Nephron (organoid): ENCODE results near the gene CEP57.
"Not testable (repeated sequence)": the region's sequence is repeated elsewhere in the genome, so short reads cannot be mapped to it uniquely, and the experiment has no call there.

ENCODE experiments used
- H3K27ac Mint-ChIP-seq, 3 experiments: 2 replicates each; pipeline ENCODE4 v1.8.0; 2020; ENCODE audit warnings: mixed read lengths in 3 of 3, mild to moderate bottlenecking in 2 of 3, moderate library complexity in 1 of 3
- H3K27me3 Mint-ChIP-seq: 2 replicates; pipeline ENCODE4 v1.8.0; 2021; ENCODE audit warnings: low read depth, mild to moderate bottlenecking, moderate library complexity, mixed read lengths
- H3K36me3 Mint-ChIP-seq: 2 replicates; pipeline ENCODE4 v1.8.0; 2020; ENCODE audit warnings: low read depth, mixed read lengths
- H3K4me1 Mint-ChIP-seq: 2 replicates; pipeline ENCODE4 v1.8.0; 2020; ENCODE audit warnings: mixed read lengths
- H3K4me3 Mint-ChIP-seq, 3 experiments: 2 replicates each; pipeline ENCODE4 v1.8.0; 2020; ENCODE audit warnings: mild to moderate bottlenecking in 3 of 3, mixed read lengths in 3 of 3, moderate library complexity in 2 of 3
- H3K9me3 Mint-ChIP-seq: 2 replicates; pipeline ENCODE4 v1.8.0; 2020; ENCODE audit warnings: mixed read lengths
- CTCF ChIP-seq, 3 experiments: fragments of 200-600 bp; sonication (generic); IDR thresholded peaks; one replicate each; pipeline ENCODE4 v1.5.0; 2021; ENCODE audit warnings: antibody characterized with exemption in 3 of 3; ENCODE audit not compliant: unreplicated experiment in 3 of 3

The CEP57 gene

GRCh38 chr11:95867105-95867504 lies 76.8 kb downstream of the CEP57 start:
- TF ChIP-seq CTCF (IDR thresholded peaks at IDR 0.05; ENCODE audit: unreplicated experiment in 3 of 3), result no peak
- H3K36me3 Mint-ChIP-seq, result peaks cover 16% of the 10 kb centered on the region
- peaks cover 2% of the 10 kb centered on the region for H3K9me3 Mint-ChIP-seq
- no peak overlapping the region for H3K4me3 Mint-ChIP-seq
- no peaks in the 10 kb centered on the region for H3K4me1 Mint-ChIP-seq
- H3K27me3 Mint-ChIP-seq, result no peaks in the 10 kb centered on the region
- H3K27ac Mint-ChIP-seq, result no peak overlapping the region

- peaks cover 23% of the 10 kb centered on the region for H3K36me3 Mint-ChIP-seq
- not testable (repeated sequence) for H3K4me1 Mint-ChIP-seq, H3K27me3 Mint-ChIP-seq, H3K27ac Mint-ChIP-seq, H3K4me3 Mint-ChIP-seq
- peaks cover 16% of the 10 kb centered on the region for H3K9me3 Mint-ChIP-seq
Observed at GRCh38 chr11:95870877-95871276, 80.6 kb downstream of the CEP57 start.

GRCh38 chr11:95877291-95877690 lies 87.0 kb downstream of the CEP57 start:
- no peak for TF ChIP-seq CTCF (IDR thresholded peaks at IDR 0.05; ENCODE audit: unreplicated experiment in 3 of 3)
- Mint-ChIP-seq H3K4me1 (no peaks in the 10 kb centered on the region), H3K9me3 (peaks cover 30% of the 10 kb centered on the region), H3K36me3 (peaks cover 73% of the 10 kb centered on the region), H3K4me3 (no peak overlapping the region), H3K27me3 (no peaks in the 10 kb centered on the region), H3K27ac (no peak overlapping the region)
